Sigmoid colon (tissue), 7 donors: Measurements from ENCODE around the gene MAP7D2. TPM values are rescaled to one million over a fixed set of nuclear protein-coding genes. Genes with fewer than 3 reads are reported as not detected.

Source experiments
- DNase-seq: peaks from one replicate; pipeline ENCODE4 v3.0.0-alpha.2; 2019
- H3K27ac ChIP-seq, 4 donors: fragments of 200-600 bp; sonication (generic); one replicate each; pipeline ENCODE4 v1.5.1; 2016 to 2019; ENCODE audit warnings: mild to moderate bottlenecking in 1 of 4
- H3K27me3 ChIP-seq, 3 donors: fragments of 200-600 bp; sonication (generic); one replicate each; pipeline ENCODE4 v1.5.1; 2019; ENCODE audit warnings: mild to moderate bottlenecking in 1 of 3
- H3K36me3 ChIP-seq, 4 donors: fragments of 200-600 bp; sonication (generic); one replicate each; pipeline ENCODE4 v1.5.1; 2016 to 2019
- H3K4me1 ChIP-seq, 4 donors: fragments of 200-600 bp; sonication (generic); one replicate each; pipeline ENCODE4 v1.5.1; 2017 to 2019
- H3K4me3 ChIP-seq, 4 donors: fragments of 200-600 bp; sonication (generic); one replicate each; pipeline ENCODE4 v1.5.1; 2017 to 2019; ENCODE audit warnings: mild to moderate bottlenecking in 2 of 4, moderate library complexity in 1 of 4
- H3K9me3 ChIP-seq, 4 donors: fragments of 200-600 bp in 3 of 4; sonication (generic) in 3 of 4; one replicate each; pipeline versions ENCODE4 v1.5.1 to v1.6.1; 2013 to 2019
- EP300 ChIP-seq, 4 donors: sonication (generic); formaldehyde crosslinking; IDR thresholded peaks; one replicate each; pipeline ENCODE4 v1.6.1; 2017; ENCODE audit warnings: antibody characterized with exemption in 4 of 4
- POLR2A ChIP-seq, 2 donors: fragments of 450-650 bp; IDR thresholded peaks; one replicate each; pipeline ENCODE4 v1.6.1; 2016; ENCODE audit warnings: antibody characterized with exemption in 2 of 2, mild to moderate bottlenecking in 2 of 2, moderate library complexity in 2 of 2
- POLR2AphosphoS5 ChIP-seq, 4 donors: sonication (generic); formaldehyde crosslinking; IDR thresholded peaks; one replicate each; pipeline ENCODE4 v1.6.1; 2017; ENCODE audit warnings: antibody characterized with exemption in 4 of 4
- WGBS, 2 donors: extraction: QIAGEN DNeasy Blood & Tissue Kit; methylation state at CpG; one replicate each; pipeline ENCODE4 v1.1.7; 2013; 5-methylcytosine and 5-hydroxymethylcytosine counted together
- intact Hi-C: fragments of 100-400 bp; cut with DNase I; formaldehyde crosslinking; loops from one replicate; pipeline ENCODE4 v1.15.1; 2023
- polyA plus RNA-seq, 3 donors: library from polyadenylated mRNA; stranded (reverse); fragments of 200-250 nt; gene quantifications; one replicate each; pipeline ENCODE4 v1.2.3, GENCODE V29; 2013
- total RNA-seq, 4 donors: library from RNA; depleted of rRNA; stranded (reverse); fragments of >200 nt; gene quantifications; one replicate each; pipeline ENCODE4 v1.1.0, GENCODE V29; 2016
- TF ChIP-seq, protein P1 (sequence below), 4 experiments: fragments of 450-650 bp in 3 of 4; fragments of 200-600 bp in 1 of 4; IDR thresholded peaks; one replicate each; pipeline ENCODE4 v1.5.1; 2016 to 2019; ENCODE audit warnings: antibody characterized with exemption in 4 of 4, mild to moderate bottlenecking in 3 of 4, moderate library complexity in 2 of 4
- donor health status: healthy with polysubstance abuse.
- donor health status: Bipolar disorder and iron deficiency.
- donor health status: healthy.

Gene MAP7D2
- total and polyA plus RNA-seq, 7 donors, result 0.66 to 2.5 (median 1.4) TPM

DNA sequence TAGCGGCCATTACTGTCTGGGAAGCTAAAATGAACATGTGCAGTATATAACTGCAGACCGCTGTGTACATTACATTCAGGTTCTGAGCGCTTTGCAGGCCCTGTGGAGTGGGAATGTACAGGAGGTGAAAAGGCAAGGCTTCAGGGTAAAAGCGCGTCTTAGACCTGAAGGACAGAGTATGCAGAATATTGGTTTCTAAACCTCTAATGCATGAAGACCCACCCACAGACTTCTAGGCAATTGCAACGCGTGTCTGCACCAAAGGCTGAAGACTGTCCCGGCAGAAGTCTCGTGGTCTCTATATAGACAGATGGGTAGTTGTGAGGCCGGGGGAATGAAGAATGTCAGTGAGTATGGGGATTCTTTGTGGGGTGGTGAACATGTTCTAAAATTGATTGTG is 5.4 kb downstream of the MAP7D2 start:
- 95 to 96% methylated on average over 10 of the region's 10 CpGs for WGBS, 2 donors
- H3K27me3 ChIP-seq, result peaks cover 4 to 10% (median 5%) of the 10 kb centered on the region in 3 donors

DNA sequence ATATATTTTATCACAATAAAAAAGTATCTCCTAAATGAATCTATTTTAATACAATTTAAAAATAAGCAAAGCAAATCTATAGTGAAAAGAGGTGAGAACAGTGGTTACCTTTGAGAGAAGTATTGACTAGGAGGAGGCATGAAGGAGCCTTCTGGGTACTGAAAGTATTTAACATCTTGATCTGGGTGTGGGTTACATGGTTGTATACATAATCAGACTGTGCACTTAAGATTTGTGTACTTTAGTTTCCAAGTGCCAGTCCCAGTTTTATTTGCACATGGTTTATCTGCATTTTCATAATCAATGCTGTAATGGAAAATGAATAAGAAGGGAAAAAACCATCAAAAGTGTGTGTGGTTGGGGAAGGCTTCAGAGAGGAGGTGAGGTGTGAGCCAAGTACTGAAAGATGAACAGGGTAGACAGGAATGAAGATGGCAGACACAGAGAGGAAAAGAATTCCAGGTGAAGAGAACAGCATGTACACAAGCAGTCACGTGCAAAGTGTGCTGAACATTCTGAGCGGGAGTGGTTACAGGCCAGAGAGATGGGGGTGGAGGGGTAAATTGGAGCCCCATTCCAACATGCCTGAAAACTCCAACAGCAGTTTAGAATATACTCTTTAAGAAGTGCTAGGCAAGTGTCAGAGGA is 14.6 kb downstream of the MAP7D2 start:
- Histone ChIP-seq H3K4me3 (no peak overlapping the region), H3K27ac (no peak overlapping the region), H3K4me1 (no peaks in the 10 kb centered on the region), H3K27me3 (no peaks in the 10 kb centered on the region), H3K36me3 (no peaks in the 10 kb centered on the region), H3K9me3 (no peaks in the 10 kb centered on the region)
- TF ChIP-seq EP300 (IDR thresholded peaks at IDR 0.05), result no peak
- TF ChIP-seq, protein P1, sequence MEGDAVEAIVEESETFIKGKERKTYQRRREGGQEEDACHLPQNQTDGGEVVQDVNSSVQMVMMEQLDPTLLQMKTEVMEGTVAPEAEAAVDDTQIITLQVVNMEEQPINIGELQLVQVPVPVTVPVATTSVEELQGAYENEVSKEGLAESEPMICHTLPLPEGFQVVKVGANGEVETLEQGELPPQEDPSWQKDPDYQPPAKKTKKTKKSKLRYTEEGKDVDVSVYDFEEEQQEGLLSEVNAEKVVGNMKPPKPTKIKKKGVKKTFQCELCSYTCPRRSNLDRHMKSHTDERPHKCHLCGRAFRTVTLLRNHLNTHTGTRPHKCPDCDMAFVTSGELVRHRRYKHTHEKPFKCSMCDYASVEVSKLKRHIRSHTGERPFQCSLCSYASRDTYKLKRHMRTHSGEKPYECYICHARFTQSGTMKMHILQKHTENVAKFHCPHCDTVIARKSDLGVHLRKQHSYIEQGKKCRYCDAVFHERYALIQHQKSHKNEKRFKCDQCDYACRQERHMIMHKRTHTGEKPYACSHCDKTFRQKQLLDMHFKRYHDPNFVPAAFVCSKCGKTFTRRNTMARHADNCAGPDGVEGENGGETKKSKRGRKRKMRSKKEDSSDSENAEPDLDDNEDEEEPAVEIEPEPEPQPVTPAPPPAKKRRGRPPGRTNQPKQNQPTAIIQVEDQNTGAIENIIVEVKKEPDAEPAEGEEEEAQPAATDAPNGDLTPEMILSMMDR (IDR thresholded peaks at IDR 0.05), result no peak
- no peak for TF ChIP-seq POLR2A (IDR thresholded peaks at IDR 0.05)
- TF ChIP-seq POLR2AphosphoS5 (IDR thresholded peaks at IDR 0.05), result no peak
- DNase-seq, result no peak
- intact Hi-C loops, result no loop called here
- 63 to 70% methylated on average over 2 of the region's 2 CpGs for WGBS, 2 donors

More for the DNA sequence above, 5.4 kb downstream of the MAP7D2 start:
- peaks cover 0 to 5% (median 4%) of the 10 kb centered on the region in 4 donors for H3K4me1 ChIP-seq
- TF ChIP-seq EP300 (IDR thresholded peaks at IDR 0.05) (no peak), POLR2A (IDR thresholded peaks at IDR 0.05) (no peak), POLR2AphosphoS5 (IDR thresholded peaks at IDR 0.05) (no peak)
- TF ChIP-seq, protein P1 (IDR thresholded peaks at IDR 0.05), result no peak
- intact Hi-C loops, result no loop called here
- no peaks in the 10 kb centered on the region for H3K9me3 ChIP-seq
- H3K36me3 ChIP-seq, result no peaks in the 10 kb centered on the region
- no peak overlapping the region for H3K27ac ChIP-seq
- no peak overlapping the region for H3K4me3 ChIP-seq
- DNase-seq, result no peak

DNA sequence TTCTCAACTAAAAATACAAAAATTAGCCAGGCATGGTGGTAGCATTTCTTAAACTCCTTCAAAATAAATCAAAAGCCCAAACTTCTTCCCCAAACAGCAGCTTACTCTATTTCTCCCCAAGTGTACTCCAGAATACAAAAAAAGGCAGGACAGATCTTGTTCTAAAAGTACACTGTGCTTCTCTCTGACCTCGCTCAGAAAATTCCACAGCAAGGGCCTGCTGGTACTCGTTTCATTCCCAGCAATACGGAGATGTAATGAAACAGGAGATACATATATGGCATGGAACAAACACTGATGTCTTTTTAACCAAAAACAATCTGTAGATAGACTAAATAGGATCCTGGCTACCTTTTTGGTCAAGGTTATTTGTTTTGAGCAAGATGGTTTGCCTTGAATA is 25.2 kb downstream of the MAP7D2 start:
- no peaks in the 10 kb centered on the region for H3K9me3 ChIP-seq
- TF ChIP-seq, protein P1 (IDR thresholded peaks at IDR 0.05), result no peak
- TF ChIP-seq EP300 (IDR thresholded peaks at IDR 0.05) (no peak), POLR2AphosphoS5 (IDR thresholded peaks at IDR 0.05) (no peak), POLR2A (IDR thresholded peaks at IDR 0.05) (no peak)
- intact Hi-C loops, result no loop called here
- no peak for DNase-seq
- WGBS, 2 donors, result 86 to 96% methylated on average over 3 of the region's 3 CpGs
- H3K27ac ChIP-seq, result no peak overlapping the region
- H3K27me3 ChIP-seq, result no peaks in the 10 kb centered on the region
- no peaks in the 10 kb centered on the region for H3K36me3 ChIP-seq
- H3K4me1 ChIP-seq, result no peaks in the 10 kb centered on the region
- no peak overlapping the region for H3K4me3 ChIP-seq

- intact Hi-C loops, result no loop called here
- no peaks in the 10 kb centered on the region for H3K36me3 ChIP-seq
- H3K9me3 ChIP-seq, result no peaks in the 10 kb centered on the region
- H3K4me1 ChIP-seq, result no peaks in the 10 kb centered on the region
- no peak overlapping the region for H3K27ac ChIP-seq
- H3K4me3 ChIP-seq, result no peak overlapping the region
- whole genome bisulfite sequencing, 2 donors, result 80 to 85% methylated on average over 6 of the region's 6 CpGs
- no peak for DNase-seq
- H3K27me3 ChIP-seq, result no peaks in the 10 kb centered on the region
- TF ChIP-seq POLR2AphosphoS5 (IDR thresholded peaks at IDR 0.05), result no peak
- TF ChIP-seq EP300 (IDR thresholded peaks at IDR 0.05), result no peak
- TF ChIP-seq, protein P1 (IDR thresholded peaks at IDR 0.05), result no peak
- TF ChIP-seq POLR2A (IDR thresholded peaks at IDR 0.05), result no peak
These were observed 26.9 kb downstream of the MAP7D2 start for GRCh38 chrX:20089845-20090244.

- Histone ChIP-seq H3K27me3 (no peaks in the 10 kb centered on the region), H3K36me3 (no peaks in the 10 kb centered on the region), H3K27ac (no peak overlapping the region), H3K4me1 (no peaks in the 10 kb centered on the region), H3K4me3 (no peak overlapping the region), H3K9me3 (no peaks in the 10 kb centered on the region)
- WGBS, 2 donors, result 95 to 96% methylated on average over 1 of the region's 1 CpG
- intact Hi-C loops, result no loop called here
- TF ChIP-seq POLR2AphosphoS5 (IDR thresholded peaks at IDR 0.05), result no peak
- TF ChIP-seq POLR2A (IDR thresholded peaks at IDR 0.05), result no peak
- no peak for TF ChIP-seq EP300 (IDR thresholded peaks at IDR 0.05)
- TF ChIP-seq, protein P1 (IDR thresholded peaks at IDR 0.05), result no peak
- DNase-seq, result no peak
These were observed 36.4 kb downstream of the MAP7D2 start for GRCh38 chrX:20080277-20080676.
